Myocyte (in vitro differentiated cells): ENCODE measurements around the gene FEM1A. TPM values are rescaled to one million over a fixed set of nuclear protein-coding genes. Genes with fewer than 3 reads are reported as not detected.
"Not testable (repeated sequence)": the region's sequence is repeated elsewhere in the genome, so short reads cannot be mapped to it uniquely, and the experiment has no call there.

ENCODE experiments used
- DNase-seq: peaks from one replicate; pipeline ENCODE4 v3.0.0-alpha.2; 2012; ENCODE audit warnings: low read depth
- polyA plus RNA-seq: library from polyadenylated mRNA; unstranded; fragments of >200 nt; gene quantifications from one replicate; pipeline ENCODE4 v1.2.1, GENCODE V29; 2012; ENCODE audit warnings: missing spikeins
- total RNA-seq: library from RNA; depleted of rRNA; stranded (reverse); fragments of >200 nt; gene quantifications from 2 replicates; pipeline ENCODE4 v1.2.3, GENCODE V29; 2014

The FEM1A gene
- total RNA-seq: 42.1 and 46.4 TPM in 2 replicates
- 2.7 TPM for polyA plus RNA-seq

DNA sequence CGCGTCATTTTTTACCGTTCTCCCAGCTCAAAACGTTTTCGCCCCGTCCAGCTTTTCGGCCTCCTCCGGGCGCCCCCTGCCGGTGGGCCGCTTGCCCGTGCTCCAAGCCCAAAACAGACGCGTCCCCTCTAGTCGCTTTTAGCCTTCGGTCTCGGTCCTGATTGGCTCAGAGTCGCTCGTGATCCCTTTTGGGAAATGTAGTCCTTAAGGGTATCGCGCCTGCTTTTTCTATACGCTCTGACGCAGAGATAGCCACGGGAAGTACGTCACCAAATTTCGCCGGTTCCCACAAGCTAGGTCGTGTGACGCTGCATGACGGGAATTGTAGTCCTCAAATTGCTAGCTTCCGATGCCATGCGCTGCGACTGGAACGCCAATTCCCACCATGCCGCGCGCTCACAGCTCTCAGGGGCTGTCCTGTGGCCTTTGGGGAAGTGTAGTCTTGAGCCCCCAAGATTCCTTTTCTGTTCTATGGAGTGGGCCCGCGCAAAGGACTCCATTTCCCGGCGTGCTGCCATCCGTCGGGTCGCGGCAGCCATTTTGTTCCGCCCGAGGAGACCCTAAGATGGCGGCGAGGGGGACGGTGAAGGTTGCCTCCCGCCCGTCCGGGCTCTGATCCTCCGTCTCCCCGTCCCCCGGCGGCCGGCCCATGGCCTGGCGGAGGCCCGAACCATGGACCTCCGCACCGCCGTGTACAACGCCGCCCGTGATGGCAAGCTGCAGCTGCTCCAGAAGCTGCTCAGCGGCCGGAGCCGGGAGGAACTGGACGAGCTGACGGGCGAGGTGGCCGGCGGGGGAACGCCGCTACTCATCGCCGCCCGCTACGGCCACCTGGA is at the start of gene FEM1A:
Gene FEM1A, plus strand, starts transcription at position 552 of the 836 bp plus-strand sequence. Its CDS starts 121 bp downstream, at position 673.
- DNase-seq: peak; percentile 100

DNA sequence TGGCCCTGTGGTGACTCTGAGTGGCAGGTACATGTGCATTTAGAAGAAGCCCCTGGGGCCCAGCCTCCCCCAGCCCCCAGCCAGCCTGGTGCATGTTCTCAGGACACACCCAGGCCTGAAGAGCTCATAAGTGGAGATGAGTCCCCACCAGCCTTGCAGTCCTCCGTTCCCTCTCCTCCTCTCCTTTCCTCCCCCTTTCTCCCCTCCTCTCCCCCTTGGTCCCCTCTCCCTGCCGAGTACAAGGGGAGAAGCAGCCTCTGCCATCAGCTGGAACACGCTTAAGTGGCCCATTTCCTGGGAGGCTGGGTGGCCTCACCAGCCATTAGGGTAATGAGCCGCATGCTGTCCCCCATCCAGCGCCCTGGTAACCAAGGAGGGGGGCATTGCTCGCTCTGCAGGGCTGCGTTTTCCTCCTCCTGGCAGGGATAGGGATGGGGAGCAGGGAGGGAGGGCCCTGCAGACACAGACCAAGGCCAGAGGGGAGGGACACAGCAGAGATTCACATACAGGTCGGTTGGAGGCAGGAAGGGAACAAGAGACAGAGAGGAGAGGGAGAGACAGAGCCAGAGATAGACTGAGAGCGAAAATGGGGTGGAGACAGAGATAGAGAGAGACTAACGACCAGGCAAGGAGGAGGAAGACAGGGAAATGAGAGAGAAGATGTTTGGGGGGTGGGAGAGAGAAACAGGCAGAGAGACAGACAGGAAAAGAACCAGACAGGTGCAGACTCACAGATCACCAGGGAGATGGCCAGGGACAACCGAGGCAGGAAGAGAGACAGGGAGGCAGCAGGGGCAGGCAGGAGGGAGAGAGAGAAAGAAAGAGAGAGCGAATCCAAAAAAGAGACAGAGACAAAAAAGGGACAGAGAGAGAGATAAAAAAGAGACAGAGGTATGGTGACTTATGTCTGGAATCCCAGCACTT is 48.5 kb upstream of the FEM1A start:
- DNase-seq: no peak

- DNase-seq: peak; percentile 81
These were observed 46.9 kb upstream of the FEM1A start for GRCh38 chr19:4744451-4745174.

DNA sequence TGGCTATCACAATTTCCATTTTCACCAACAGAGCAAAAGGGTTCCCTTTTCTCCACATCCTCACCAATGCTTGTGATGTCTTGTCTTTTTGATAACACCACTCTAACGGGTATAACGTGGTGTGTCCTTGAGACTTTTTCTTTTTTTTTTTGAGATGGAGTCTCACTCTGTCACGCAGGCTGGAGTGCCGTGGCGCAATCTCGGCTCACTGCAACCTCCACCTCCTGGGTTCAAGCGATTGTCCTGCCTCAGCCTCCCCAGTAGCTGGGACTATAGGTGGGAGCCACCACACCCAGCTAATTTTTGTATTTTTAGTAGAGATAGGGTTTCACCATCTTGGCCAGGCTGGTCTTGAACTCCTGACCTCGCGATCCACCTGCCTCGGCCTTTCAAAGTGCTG is 46.4 kb upstream of the FEM1A start:
- DNase-seq: not testable (repeated sequence)

- DNase-seq: no peak
These were observed 45.5 kb upstream of the FEM1A start for GRCh38 chr19:4745986-4746385.

DNA sequence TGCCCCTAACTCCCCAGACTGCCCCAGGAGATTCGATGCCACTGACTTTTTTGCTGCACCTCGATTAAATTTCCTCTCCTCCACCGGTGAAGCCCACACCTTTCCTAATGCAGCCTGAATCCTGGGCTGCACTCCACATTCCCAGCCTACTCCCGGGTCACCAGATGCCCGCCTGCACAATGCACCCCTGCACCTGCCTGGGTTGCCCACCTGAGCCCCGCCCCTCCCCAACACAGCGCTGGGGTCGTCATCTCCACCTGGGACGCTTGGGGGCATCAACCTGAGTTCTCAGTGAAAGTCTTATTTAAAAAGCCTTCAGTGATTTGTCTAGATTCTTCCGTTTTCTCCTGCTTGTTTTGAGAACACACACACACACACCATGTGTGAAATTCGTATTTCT is 43.3 kb upstream of the FEM1A start:
- no peak for DNase-seq

DNA sequence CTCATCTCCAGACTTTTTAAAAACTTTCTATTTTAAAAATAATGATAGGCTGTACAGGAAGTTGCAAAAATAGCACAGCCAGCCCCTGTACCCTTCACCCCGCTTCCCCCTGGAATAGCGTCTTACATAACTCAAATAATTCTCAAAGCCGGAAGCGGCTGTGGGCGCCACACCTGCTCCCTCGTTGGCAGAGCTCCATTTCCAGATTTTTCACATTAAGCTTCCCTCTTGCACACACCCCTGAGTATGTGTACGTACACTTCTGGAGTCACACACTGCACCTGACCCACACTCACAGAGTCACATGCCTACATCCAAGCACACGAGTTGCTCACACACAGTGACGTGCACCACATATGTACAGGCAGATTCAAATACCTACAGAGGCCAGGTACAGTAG is 42.9 kb upstream of the FEM1A start:
- DNase-seq: peak; percentile 52

- DNase-seq: no peak
These were observed 41.5 kb upstream of the FEM1A start for GRCh38 chr19:4749870-4750590.

- no peak for DNase-seq
These were observed 37.3 kb upstream of the FEM1A start for GRCh38 chr19:4754248-4754647.

DNA sequence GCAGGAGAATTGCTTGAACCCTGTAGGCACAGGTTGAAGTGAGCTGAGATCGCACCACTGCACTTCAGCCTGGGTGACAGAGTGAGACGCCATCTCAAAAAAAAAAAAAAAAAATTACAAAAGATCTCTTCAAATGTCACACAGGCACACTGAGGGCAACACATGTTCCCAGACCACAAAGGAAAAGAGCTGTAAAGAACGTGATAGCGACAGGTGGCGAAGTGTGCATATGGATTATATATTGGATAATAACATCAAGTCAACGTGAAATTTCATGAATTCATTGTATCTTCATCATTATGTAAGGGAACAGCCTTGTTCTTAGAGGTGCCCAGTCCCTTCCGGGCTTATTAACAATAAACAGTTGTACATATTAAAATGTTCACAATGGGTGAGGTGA is 36.1 kb upstream of the FEM1A start:
- DNase-seq: no peak

DNA sequence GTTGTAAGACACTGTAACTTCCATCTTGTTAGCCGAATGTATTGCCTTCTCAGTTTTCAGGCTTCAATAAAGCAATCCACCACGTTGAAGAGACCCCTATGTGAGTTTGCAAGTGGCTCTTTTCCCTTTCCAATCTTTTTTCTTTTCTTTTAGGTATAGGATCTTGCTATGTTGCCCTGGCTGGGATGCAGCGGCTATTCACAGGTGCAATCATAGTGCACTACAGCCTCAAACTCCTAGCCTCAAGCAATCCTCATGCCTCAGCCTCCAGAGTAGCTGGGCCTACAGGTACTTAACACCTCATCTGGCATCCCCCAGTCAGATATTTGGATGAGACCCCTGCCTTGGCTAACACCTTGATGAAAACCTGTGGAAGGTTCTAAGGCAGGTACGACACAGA is 33.5 kb upstream of the FEM1A start:
- no peak for DNase-seq

- no peak for DNase-seq
These were observed 32.9 kb upstream of the FEM1A start for GRCh38 chr19:4758659-4759058.

DNA sequence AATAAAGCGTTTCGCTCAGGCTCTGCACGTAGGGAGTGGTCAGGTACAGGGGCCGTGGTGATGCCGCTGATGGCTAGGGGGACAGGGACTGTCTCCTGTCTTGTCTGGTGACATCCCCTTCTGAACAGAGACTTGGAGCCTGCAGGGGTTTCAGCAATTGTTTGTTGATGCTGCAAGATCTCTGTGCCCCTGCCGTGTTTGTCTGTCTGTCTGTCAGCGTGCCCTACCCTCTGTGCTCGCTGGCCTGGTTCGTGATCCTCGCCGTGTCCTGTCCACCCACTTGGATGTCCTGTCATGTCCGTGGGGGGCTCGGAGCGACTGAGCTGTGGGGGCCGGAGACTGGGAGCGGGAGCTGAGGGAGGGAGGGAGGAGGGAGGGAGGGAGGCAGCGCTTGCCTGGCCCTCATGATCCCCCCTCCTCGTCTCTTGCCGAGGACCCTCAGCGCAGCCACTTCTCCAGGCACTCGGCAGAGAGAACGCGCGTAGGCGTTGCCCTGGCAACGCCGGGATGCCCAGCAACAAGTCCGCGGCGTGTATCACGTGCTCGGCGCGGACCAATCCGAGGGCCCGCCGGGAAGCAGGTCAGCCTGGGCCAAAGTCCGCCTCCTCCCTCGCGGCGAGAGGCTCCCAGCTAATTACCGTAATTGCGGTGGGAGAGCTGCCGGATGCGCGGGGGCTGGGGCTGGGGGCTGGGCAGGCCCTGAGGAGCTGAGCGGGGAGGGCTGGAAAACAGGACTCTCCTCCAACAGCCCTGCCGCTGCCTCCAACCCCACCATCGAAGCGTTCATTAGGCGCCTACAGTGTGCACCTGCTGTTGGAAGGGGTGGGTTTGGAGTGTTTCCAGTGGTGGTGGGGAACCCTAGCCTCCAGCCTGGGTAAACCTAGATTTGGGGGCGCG is 31.9 kb upstream of the FEM1A start:
- DNase-seq: peak; percentile 83

GRCh38 chr19:4760285-4760650 is 31.3 kb upstream of the FEM1A start:
- DNase-seq: no peak

- DNase-seq: no peak
These were observed 28.5 kb upstream of the FEM1A start for GRCh38 chr19:4763021-4763420.

GRCh38 chr19:4764393-4764660 is 27.2 kb upstream of the FEM1A start:
- no peak for DNase-seq

- peak; percentile 89 for DNase-seq
These were observed 22.4 kb upstream of the FEM1A start for GRCh38 chr19:4768934-4769777.

DNA sequence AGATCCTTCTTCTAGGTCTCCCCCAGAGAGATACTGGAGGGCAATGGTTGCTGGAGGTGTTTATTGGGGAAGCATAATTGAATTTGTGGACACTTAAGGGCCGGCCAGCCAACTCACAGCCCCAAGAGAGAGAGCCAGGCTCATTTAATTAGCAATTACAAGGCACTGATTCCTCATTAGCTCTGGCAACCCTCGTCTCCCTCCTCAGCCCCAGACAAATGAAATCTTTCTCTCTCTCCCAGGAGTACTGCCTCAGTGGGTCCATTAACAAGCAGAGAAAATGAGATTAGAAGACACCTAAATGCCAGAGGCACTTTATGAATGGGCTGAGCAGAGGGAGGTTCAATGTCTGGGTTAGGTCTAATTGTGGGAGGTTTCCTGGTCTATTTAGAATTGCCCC is 19.0 kb upstream of the FEM1A start:
- DNase-seq: no peak

GRCh38 chr19:4773047-4773640 is 18.4 kb upstream of the FEM1A start:
- no peak for DNase-seq
